GM18511 (cell line): ENCODE data around the gene NPAS4.
A peak's percentile ranks its signal among the peaks of the same experiment; 100 is the strongest.
"Not testable (repeated sequence)": the region's sequence is repeated elsewhere in the genome, so short reads cannot be mapped to it uniquely, and the experiment has no call there.

Experiments used
- ATAC-seq: cut with Tn5 transposase; IDR thresholded peaks from one replicate; pipeline ENCODE4 v1.9.1; 2021; ENCODE audit warnings: mild to moderate bottlenecking, moderate library complexity; ENCODE audit not compliant: unreplicated experiment

The NPAS4 gene

DNA sequence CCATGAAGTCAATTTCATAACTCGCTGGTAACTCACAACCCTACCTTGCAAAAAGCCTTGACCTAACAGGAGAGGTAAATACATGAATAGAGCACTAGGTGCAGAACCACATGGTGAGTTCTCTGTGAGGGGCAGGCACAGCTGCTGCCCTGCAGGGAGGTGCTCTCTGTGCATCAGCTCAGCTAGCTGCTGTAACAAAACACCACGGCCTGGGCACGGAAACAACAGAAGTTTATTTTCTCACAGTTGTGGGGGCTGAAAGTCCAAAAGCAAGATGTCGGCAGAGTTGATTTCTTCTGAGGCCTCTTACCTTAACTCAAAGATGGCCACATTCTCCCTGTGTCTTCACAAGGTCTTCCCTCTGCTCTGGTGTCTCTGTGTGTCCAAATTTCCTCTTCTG is 30.8 kb downstream of the NPAS4 start:
- no peak for ATAC-seq

GRCh38 chr11:66454247-66454646 is 33.4 kb downstream of the NPAS4 start:
- no peak for ATAC-seq

DNA sequence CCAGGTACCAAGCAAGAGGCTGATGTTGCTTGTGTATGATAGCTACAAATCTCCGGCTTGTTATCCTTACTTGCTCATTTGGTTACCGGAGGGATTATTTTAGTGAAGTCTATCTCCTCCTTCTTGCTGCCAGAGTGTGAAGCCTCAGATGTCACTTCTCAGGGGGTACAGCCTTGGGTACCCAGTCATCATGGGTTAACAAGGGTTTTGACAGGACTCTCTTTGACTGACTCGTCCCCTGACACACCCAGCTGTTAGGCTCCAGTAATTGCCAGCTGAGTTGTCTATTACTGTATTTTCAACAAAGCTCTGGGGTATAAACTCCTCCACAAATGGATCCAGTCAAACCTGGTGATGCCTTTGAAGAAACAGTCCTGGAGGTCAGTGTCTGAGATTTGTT is 34.0 kb downstream of the NPAS4 start:
- ATAC-seq, result no peak

- ATAC-seq, result no peak
These were observed 37.0 kb downstream of the NPAS4 start for GRCh38 chr11:66457826-66458225.

DNA sequence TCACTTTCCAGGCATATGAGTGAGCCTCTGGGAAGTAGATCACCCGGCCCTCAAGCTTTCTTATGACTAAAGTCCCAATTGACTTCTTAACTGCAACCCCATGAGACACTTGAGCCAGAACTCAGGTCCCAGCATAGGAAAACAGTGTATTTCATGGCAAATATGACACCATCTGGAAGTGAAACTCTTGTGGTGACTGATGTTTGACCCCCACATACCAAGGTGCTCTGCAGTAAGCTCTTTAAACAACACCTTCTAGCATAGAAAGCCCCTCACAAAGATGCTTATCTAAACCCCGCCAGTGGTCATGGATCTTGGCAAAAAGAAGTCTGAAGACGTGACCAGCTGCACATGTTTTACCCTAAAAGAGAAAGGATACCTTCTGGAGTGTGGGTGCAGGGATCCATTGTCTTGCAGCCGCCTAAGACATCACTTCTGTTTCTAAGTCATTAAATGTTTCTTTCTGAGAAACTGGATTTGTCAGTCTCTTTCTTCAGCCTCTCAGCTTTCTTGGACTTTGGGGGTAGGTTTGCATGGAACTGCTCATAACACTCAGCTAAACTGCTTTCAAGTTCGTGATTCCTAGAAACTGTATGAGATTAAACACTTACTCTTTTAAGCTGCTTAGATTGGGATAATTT is 38.4 kb downstream of the NPAS4 start:
- peak; percentile 69 for ATAC-seq

DNA sequence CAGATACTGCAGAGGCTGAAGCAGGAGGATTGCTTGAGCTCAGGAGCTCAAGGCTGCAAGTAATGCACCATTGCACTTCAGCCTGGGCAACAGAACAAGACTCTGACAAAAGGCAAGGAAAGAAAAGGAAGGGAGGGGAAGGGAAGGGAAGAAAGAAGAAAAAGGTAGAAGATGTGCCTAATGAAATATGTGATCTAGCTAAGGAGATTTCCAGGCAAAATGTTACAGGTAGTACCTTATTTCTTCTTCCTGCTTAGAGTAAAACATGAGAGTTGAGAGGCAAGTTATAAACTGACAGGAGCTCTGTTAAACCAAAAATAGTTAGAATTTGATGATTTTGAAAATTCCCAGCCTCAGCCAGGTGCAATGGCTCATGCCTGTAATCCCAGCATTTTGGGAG is 41.2 kb downstream of the NPAS4 start:
- ATAC-seq, result no peak

GRCh38 chr11:66462911-66463310 is 42.1 kb downstream of the NPAS4 start:
- ATAC-seq, result no peak

DNA sequence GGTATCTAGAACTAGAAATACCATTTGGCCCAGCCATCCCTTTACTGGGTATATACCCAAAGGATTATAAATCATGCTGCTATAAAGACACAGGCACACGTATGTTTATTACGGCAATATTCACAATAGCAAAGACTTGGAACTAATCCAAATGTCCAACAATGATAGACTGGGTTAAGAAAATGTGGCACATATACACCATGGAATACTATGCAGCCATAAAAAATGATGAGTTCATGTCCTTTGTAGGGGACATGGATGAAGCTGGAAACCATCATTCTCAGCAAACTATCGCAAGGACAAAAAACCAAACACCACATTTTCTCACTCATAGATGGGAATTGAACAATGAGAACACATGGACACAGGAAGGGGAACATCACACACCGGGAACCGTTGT is 43.3 kb downstream of the NPAS4 start:
- ATAC-seq, result not testable (repeated sequence)

GRCh38 chr11:66464916-66465315 is 44.1 kb downstream of the NPAS4 start:
- no peak for ATAC-seq

- ATAC-seq, result no peak
These were observed 44.8 kb downstream of the NPAS4 start for GRCh38 chr11:66465373-66466224.

GRCh38 chr11:66466225-66467033 is 45.6 kb downstream of the NPAS4 start, which contains the start of gene PELI3:
TSS of gene PELI3 (plus strand) at chr11:66466905. CDS start at chr11:66468129, 1,224 bp downstream.
- ATAC-seq, result peak; percentile 84

GRCh38 chr11:66467034-66467659 is 46.3 kb downstream of the NPAS4 start:
- ATAC-seq, result peak; percentile 39

- ATAC-seq, result no peak
These were observed 46.9 kb downstream of the NPAS4 start for GRCh38 chr11:66467756-66468155.

- no peak for ATAC-seq
These were observed 47.9 kb downstream of the NPAS4 start for GRCh38 chr11:66468691-66469090.

DNA sequence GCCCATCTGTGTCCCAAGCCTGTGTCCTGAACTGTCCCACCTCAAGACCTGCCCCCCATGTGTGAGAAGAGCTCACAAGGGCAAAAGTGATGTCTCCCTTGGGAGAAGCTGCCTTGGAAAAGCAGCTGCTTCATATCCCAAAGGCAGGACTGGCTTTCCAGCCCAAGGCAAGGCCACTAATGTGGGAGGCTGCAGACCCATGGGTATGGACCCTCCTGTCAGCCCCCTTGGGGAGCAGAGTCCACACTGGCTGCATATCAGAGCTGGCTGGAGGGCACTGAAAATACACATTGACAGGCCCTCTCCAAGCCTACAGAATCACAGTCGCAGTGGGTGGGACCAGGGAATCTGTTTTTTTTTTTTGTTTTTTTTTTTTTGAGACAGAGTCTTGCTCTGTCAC is 48.6 kb downstream of the NPAS4 start:
- ATAC-seq, result no peak

- no peak for ATAC-seq
These were observed 49.2 kb downstream of the NPAS4 start for GRCh38 chr11:66470015-66470414.

GRCh38 chr11:66471142-66471541 is 50.3 kb downstream of the NPAS4 start:
- ATAC-seq, result no peak

- ATAC-seq, result no peak
These were observed 51.2 kb downstream of the NPAS4 start for GRCh38 chr11:66472054-66472453.

DNA sequence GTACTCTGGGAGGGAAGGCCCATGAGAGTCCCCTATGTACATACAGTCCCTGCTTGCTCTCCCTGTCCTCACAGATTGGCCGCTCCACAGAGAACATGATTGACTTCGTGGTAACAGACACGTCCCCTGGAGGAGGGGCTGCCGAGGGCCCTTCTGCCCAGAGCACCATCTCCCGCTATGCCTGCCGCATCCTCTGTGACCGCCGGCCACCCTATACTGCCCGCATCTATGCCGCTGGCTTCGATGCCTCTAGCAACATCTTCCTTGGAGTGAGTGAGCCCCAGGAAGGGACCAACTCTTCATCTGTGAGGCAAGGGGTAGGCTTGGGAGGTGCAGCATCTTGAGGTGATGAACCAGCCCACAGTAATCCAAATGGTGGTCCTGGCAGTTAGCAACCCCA is 52.3 kb downstream of the NPAS4 start:
- ATAC-seq, result no peak

DNA sequence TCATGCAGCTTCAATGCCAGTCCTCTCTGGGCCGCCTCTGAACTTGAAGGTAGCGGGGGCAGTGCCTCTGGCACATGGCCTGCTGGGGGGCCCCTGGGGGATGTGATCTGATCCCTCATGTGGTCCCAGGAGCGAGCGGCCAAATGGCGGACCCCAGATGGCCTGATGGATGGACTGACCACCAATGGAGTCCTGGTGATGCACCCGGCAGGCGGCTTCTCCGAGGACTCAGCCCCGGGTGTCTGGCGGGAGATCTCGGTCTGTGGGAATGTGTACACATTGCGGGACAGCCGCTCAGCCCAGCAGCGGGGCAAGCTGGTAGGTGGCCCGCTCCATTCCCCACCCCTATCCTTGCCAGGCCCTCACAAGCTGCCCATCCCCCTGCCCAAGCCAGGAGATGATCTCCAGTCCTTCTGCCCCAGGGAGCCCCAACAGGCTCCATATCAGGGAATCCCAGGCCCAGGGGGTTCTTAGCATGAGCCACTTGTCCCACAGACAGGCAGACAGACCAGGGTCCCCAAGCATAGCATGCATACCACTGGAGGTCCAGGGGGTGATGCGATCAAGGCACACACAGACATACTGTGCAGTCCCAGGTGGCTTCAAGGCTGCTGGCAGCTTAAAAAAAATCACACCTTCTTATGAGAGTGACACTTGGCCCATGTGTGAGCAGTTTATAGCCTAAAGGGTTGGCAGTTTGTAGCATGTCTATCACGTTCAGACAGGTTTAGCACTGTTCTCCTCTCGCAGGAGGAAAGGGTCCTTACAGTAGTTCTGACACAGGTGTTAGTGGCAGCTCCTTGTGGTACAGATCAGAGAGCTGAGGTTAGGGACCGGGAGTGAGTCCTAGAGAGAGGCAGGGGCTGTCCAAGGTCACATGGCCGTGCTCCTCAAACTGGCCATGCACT is 53.0 kb downstream of the NPAS4 start:
- ATAC-seq, result no peak
